SK-N-SH treated with all-trans-retinoic acid at 6 μM for 48 hours (cell line): ENCODE data around the gene KBTBD4.
A peak's percentile ranks its signal among the peaks of the same experiment; 100 is the strongest.

Source experiments
- ATAC-seq: fragments of 200-7000 bp; cut with Tn5 transposase; 3 replicates; pipeline ENCODE4 v1.9.1; 2020; ENCODE audit warnings: mild to moderate bottlenecking, moderate library complexity
- ARNTL ChIP-seq: fragments of 450-650 bp; formaldehyde crosslinking; IDR thresholded peaks from 2 replicates; pipeline ENCODE4 v1.5.0; 2020; ENCODE audit warnings: low read depth, mild to moderate bottlenecking, moderate library complexity, borderline replicate concordance
- BACH2 ChIP-seq: fragments of 250-450 bp; sonication (Bioruptor Pico); IDR thresholded peaks from 2 replicates; pipeline ENCODE4 v1.9.0; 2021; ENCODE audit warnings: mild to moderate bottlenecking, borderline replicate concordance
- CREB5 ChIP-seq: fragments of 250-450 bp; sonication (Bioruptor Pico); IDR thresholded peaks from 2 replicates; pipeline ENCODE4 v1.5.1; 2020; ENCODE audit warnings: low read depth, mild to moderate bottlenecking, moderate library complexity
- CSDC2 ChIP-seq: fragments of 250-450 bp; sonication (Bioruptor Pico); IDR thresholded peaks from 2 replicates; pipeline ENCODE4 v1.5.0; 2020; ENCODE audit warnings: mild to moderate bottlenecking, moderate library complexity
- CSRNP3 ChIP-seq: fragments of 250-450 bp; sonication (Bioruptor Pico); IDR thresholded peaks from 2 replicates; pipeline ENCODE4 v1.5.1; 2021; ENCODE audit warnings: mild to moderate bottlenecking, moderate library complexity
- GLIS3 ChIP-seq: fragments of 250-450 bp; sonication (Bioruptor Pico); IDR thresholded peaks from 2 replicates; pipeline ENCODE4 v1.5.0; 2020; ENCODE audit warnings: mild to moderate bottlenecking, moderate library complexity
- OSR1 ChIP-seq: fragments of 250-450 bp; sonication (Bioruptor Pico); IDR thresholded peaks from 2 replicates; pipeline ENCODE4 v1.8.0; 2022; ENCODE audit warnings: moderate library complexity, mild to moderate bottlenecking, inconsistent platforms
- PATZ1 ChIP-seq: fragments of 250-450 bp; sonication (Bioruptor Pico); IDR thresholded peaks from 2 replicates; pipeline ENCODE4 v1.8.0; 2020; ENCODE audit warnings: mild to moderate bottlenecking, moderate library complexity, borderline replicate concordance
- POU6F1 ChIP-seq: fragments of 250-450 bp; sonication (Bioruptor Pico); IDR thresholded peaks from 2 replicates; pipeline ENCODE4 v1.8.0; 2021; ENCODE audit warnings: low read depth, mild to moderate bottlenecking, moderate library complexity, borderline replicate concordance
- PPARA ChIP-seq: fragments of 250-450 bp; sonication (Bioruptor Pico); IDR thresholded peaks from 2 replicates; pipeline ENCODE4 v1.5.0; 2020; ENCODE audit warnings: mild to moderate bottlenecking, borderline replicate concordance
- RARB ChIP-seq: fragments of 250-450 bp; sonication (Bioruptor Pico); IDR thresholded peaks from 2 replicates; pipeline ENCODE4 v1.8.0; 2021; ENCODE audit warnings: mild to moderate bottlenecking, moderate library complexity
- SNAI2 ChIP-seq: fragments of 250-450 bp; sonication (Bioruptor Pico); IDR thresholded peaks from 2 replicates; pipeline ENCODE4 v1.5.0; 2020; ENCODE audit warnings: mild to moderate bottlenecking, moderate library complexity
- TCF4 ChIP-seq: fragments of 250-450 bp; sonication (Bioruptor Pico); IDR thresholded peaks from 2 replicates; pipeline ENCODE4 v1.8.0; 2021; ENCODE audit warnings: mild to moderate bottlenecking, moderate library complexity, borderline replicate concordance
- TOX ChIP-seq: fragments of 250-450 bp; sonication (Bioruptor Pico); IDR thresholded peaks from 2 replicates; pipeline ENCODE4 v1.8.0; 2021; ENCODE audit warnings: mild to moderate bottlenecking, moderate library complexity, borderline replicate concordance
- ZC3H10 ChIP-seq: fragments of 250-450 bp; sonication (Bioruptor Pico); IDR thresholded peaks from 2 replicates; pipeline ENCODE4 v1.5.1; 2021; ENCODE audit warnings: mild to moderate bottlenecking, moderate library complexity
- ZFP3 ChIP-seq: fragments of 250-450 bp; sonication (Bioruptor Pico); IDR thresholded peaks from 2 replicates; pipeline ENCODE4 v1.5.0; 2020; ENCODE audit warnings: mild to moderate bottlenecking, moderate library complexity
- ZFP30 ChIP-seq: fragments of 450-650 bp; formaldehyde crosslinking; IDR thresholded peaks from 2 replicates; pipeline ENCODE4 v1.5.0; 2022; ENCODE audit warnings: mild to moderate bottlenecking, moderate library complexity
- ZNF565 ChIP-seq: fragments of 450-650 bp; formaldehyde crosslinking; conservative IDR thresholded peaks from 2 replicates; pipeline ENCODE4 v1.5.0; 2020; ENCODE audit warnings: low read depth, mild to moderate bottlenecking, moderate library complexity
- ZNF70 ChIP-seq: fragments of 450-650 bp; formaldehyde crosslinking; IDR thresholded peaks from 2 replicates; pipeline ENCODE4 v1.5.0; 2020; ENCODE audit warnings: mild to moderate bottlenecking, moderate library complexity
- ZNF8 ChIP-seq: fragments of 450-650 bp; formaldehyde crosslinking; IDR thresholded peaks from 2 replicates; pipeline ENCODE4 v1.5.0; 2020; ENCODE audit warnings: mild to moderate bottlenecking, moderate library complexity

The KBTBD4 gene

GRCh38 chr11:47620836-47621378 lies 42.1 kb upstream of the KBTBD4 start (continued):
- no peak for TF ChIP-seq PATZ1 (CRISPR knock-in tag)
- no peak for TF ChIP-seq POU6F1 (CRISPR knock-in tag)
- no peak for TF ChIP-seq BACH2
- TF ChIP-seq, all 23 proteins: peak for 0

GRCh38 chr11:47617417-47617809 lies 38.6 kb upstream of the KBTBD4 start:
- no peak for TF ChIP-seq RARB (CRISPR knock-in tag)
- 0 out of 2 replicates have a peak, but pooled peaks have one; percentile 49 for TF ChIP-seq ZFP3
- no peak for TF ChIP-seq CREB5 (CRISPR knock-in tag)
- ATAC-seq: peak; percentile 35

- no peak for TF ChIP-seq ARNTL (CRISPR knock-in tag)
- TF ChIP-seq PPARA: no peak
- peak; percentile 94 for ATAC-seq
Measured at GRCh38 chr11:47616726-47617416, 38.1 kb upstream of the KBTBD4 start.

GRCh38 chr11:47615249-47615648 lies 36.5 kb upstream of the KBTBD4 start:
- ATAC-seq: no peak
- TF ChIP-seq ZNF70 (CRISPR knock-in tag): no peak
- no peak for TF ChIP-seq SNAI2 (CRISPR knock-in tag)

- TF ChIP-seq ZC3H10 (CRISPR knock-in tag) (no peak), RARB (CRISPR knock-in tag) (no peak), GLIS3 (CRISPR knock-in tag) (no peak), ZNF8 (no peak)
- no peak for ATAC-seq
Measured at GRCh38 chr11:47611348-47611794, 32.6 kb upstream of the KBTBD4 start.

GRCh38 chr11:47609675-47610074 lies 30.9 kb upstream of the KBTBD4 start:
- TF ChIP-seq ZFP30 (CRISPR knock-in tag): no peak
- TF ChIP-seq TOX (CRISPR knock-in tag): no peak
- no peak for TF ChIP-seq TCF4
- TF ChIP-seq CREB5 (CRISPR knock-in tag): no peak
- TF ChIP-seq CSRNP3 (CRISPR knock-in tag): no peak
- TF ChIP-seq BACH2: no peak
- no peak for TF ChIP-seq ZNF70 (CRISPR knock-in tag)
- no peak for TF ChIP-seq CSDC2 (CRISPR knock-in tag)
- no peak for TF ChIP-seq POU6F1 (CRISPR knock-in tag)
- TF ChIP-seq GLIS3 (CRISPR knock-in tag): no peak
- TF ChIP-seq PATZ1 (CRISPR knock-in tag): no peak
- TF ChIP-seq OSR1 (CRISPR knock-in tag): no peak
- no peak for TF ChIP-seq ARNTL (CRISPR knock-in tag)
- no peak for TF ChIP-seq PPARA
- no peak for TF ChIP-seq SNAI2 (CRISPR knock-in tag)
- TF ChIP-seq ZNF8: no peak
- no peak for TF ChIP-seq ZNF565
- no peak for ATAC-seq
